ENCODE measurements around the gene UBE2G2. TPM values are rescaled to one million over a fixed set of nuclear protein-coding genes. Genes with fewer than 3 reads are reported as not detected.

UBE2G2 gene
- total RNA-seq, 2 experiments from 2014 or later = 89.9 to 96.8 TPM

GRCh38 chr21:44845418-44846223, 44.0 kb upstream of the UBE2G2 start:
- Mint-ChIP-seq H3K4me3 (peak overlapping the region; percentile 80), H3K27me3 (no peaks in the 10 kb centered on the region), H3K4me1 (ENCODE audit: low read depth) (peaks cover 12% of the 10 kb centered on the region), H3K27ac (peak overlapping the region; percentile 86), H3K9me3 (no peaks in the 10 kb centered on the region), H3K36me3 (ENCODE audit: low read depth) (peaks cover 21% of the 10 kb centered on the region)
- Histone ChIP-seq H3K4me3 (ENCODE audit: low read length) (peak overlapping the region; percentile 52), H3K36me3 (ENCODE audit: insufficient read depth, low read length) (peaks cover 19% of the 10 kb centered on the region), H3K27ac (ENCODE audit: low read depth in 1 of 2, low read length in 2 of 2) (no peak overlapping the region), H3K9me3 (ENCODE audit: control insufficient read depth in 1 of 2, insufficient read depth in 1 of 2, low read length in 2 of 2) (no peaks in the 10 kb centered on the region), H3K4me1 (ENCODE audit: insufficient read depth, low read length) (peaks cover 25% of the 10 kb centered on the region), H3K27me3 (ENCODE audit: control insufficient read depth in 1 of 2, insufficient read depth in 2 of 2, low read length in 2 of 2) (no peaks in the 10 kb centered on the region)
- ATAC-seq (ENCODE audit: poor library complexity) = peak; percentile 66
- intact Hi-C loops (cut with DNase I, micrococcal nuclease) = loop anchor here (1.0 to 2.0 kb wide), 3 partner anchors 27 to 45 kb away; partner anchors contain the start of genes PTTG1IP (in 1 of the 2) and UBE2G2 (in 1 of the 2)
- DNase-seq = peak in 12 of 14 experiments; percentile 24 to 74 (median 38)
- ChIA-PET CTCF (interaction anchor here (1.0 to 1.6 kb wide), 3 partner anchors 19 to 44 kb away, joined by 3 to 7 read pairs (median 3); partner anchors contain the start of gene UBE2G2), POLR2A (interaction anchor here (0.6 to 2.1 kb wide), 7 partner anchors 11 to 87 kb away, joined by 3 to 8 read pairs (median 4); partner anchors contain the start of gene PTTG1IP)
- peak; percentile 63 for TF ChIP-seq CTCF (IDR thresholded peaks at IDR 0.05)

- CTCF ChIA-PET = no interaction called here
- TF ChIP-seq CTCF (IDR thresholded peaks at IDR 0.05) = no peak
- no peak for ATAC-seq (ENCODE audit: poor library complexity)
- H3K4me3 ChIP-seq (ENCODE audit: low read length) = no peak overlapping the region
- H3K4me1 Mint-ChIP-seq (ENCODE audit: low read depth) = peaks cover 12% of the 10 kb centered on the region
- peaks cover 10% of the 10 kb centered on the region for H3K36me3 Mint-ChIP-seq (ENCODE audit: low read depth)
- no peak overlapping the region for H3K27ac Mint-ChIP-seq
- no peak for DNase-seq
- H3K4me1 ChIP-seq (ENCODE audit: insufficient read depth, low read length) = peaks cover 22% of the 10 kb centered on the region
- POLR2A ChIA-PET = interaction anchor here (0.9 kb wide), 1 partner anchor 31 kb away, joined by 3 read pairs; no protein-coding TSS in a partner anchor
- H3K4me3 Mint-ChIP-seq = no peak overlapping the region
- H3K9me3 ChIP-seq (ENCODE audit: control insufficient read depth in 1 of 2, insufficient read depth in 1 of 2, low read length in 2 of 2) = no peaks in the 10 kb centered on the region
- no peaks in the 10 kb centered on the region for H3K27me3 ChIP-seq (ENCODE audit: control insufficient read depth in 1 of 2, insufficient read depth in 2 of 2, low read length in 2 of 2)
- H3K27ac ChIP-seq (ENCODE audit: low read depth in 1 of 2, low read length in 2 of 2) = no peak overlapping the region
- no peaks in the 10 kb centered on the region for H3K9me3 Mint-ChIP-seq
- intact Hi-C loops (cut with DNase I, micrococcal nuclease) = loop anchor here in 1 of 2 experiments (2.0 kb wide), 1 partner anchor 43 kb away; the partner anchor contains the start of gene UBE2G2
- H3K36me3 ChIP-seq (ENCODE audit: insufficient read depth, low read length) = peaks cover 5% of the 10 kb centered on the region
- H3K27me3 Mint-ChIP-seq = no peaks in the 10 kb centered on the region
Measured at GRCh38 chr21:44844256-44844655, 42.6 kb upstream of the UBE2G2 start.

DNA sequence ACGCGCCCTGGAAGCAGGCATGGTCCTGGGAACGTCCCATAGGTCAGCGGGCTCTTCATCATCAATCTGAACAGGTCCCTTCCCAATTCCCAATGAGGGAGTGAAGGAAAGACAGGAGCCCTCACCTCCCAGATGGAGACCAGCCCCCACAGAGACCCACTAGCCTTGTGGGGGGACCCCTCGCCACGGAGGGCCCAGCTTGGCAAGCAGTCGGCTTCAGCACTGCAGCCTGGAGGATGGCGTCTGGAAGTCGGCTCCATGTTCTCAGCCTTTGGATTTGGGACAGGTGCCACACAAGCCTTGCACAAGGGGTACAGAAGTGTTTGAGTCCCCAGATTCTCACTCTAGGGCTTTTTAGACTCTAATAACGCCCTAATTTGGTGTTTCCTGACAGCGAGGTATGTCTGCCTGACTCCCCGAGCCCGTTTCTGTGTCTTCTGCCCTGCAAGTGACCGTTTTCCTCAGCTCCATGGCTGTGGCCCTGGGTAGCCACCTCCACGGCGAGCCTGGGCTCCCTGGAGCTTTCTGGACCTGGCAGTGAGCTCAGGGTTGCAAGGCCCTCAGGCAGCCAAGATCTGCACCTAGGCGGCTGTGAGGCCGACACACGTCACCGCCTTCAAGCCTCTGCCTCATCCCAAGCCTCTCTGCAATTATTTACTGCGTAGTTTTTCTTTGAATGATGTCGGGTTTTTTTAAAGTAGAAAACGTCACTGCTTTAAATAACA, 41.3 kb upstream of the UBE2G2 start:
- H3K4me1 ChIP-seq (ENCODE audit: insufficient read depth, low read length) = peaks cover 22% of the 10 kb centered on the region
- H3K9me3 ChIP-seq (ENCODE audit: control insufficient read depth in 1 of 2, insufficient read depth in 1 of 2, low read length in 2 of 2) = no peaks in the 10 kb centered on the region
- H3K9me3 Mint-ChIP-seq = no peaks in the 10 kb centered on the region
- no peak overlapping the region for H3K27ac Mint-ChIP-seq
- peaks cover 12% of the 10 kb centered on the region for H3K4me1 Mint-ChIP-seq (ENCODE audit: low read depth)
- H3K27me3 ChIP-seq (ENCODE audit: control insufficient read depth in 1 of 2, insufficient read depth in 2 of 2, low read length in 2 of 2) = no peaks in the 10 kb centered on the region
- POLR2A ChIA-PET = no interaction called here
- TF ChIP-seq CTCF (IDR thresholded peaks at IDR 0.05) = no peak
- no peaks in the 10 kb centered on the region for H3K27me3 Mint-ChIP-seq
- intact Hi-C loops (cut with DNase I, micrococcal nuclease) = no loop called here
- no peak overlapping the region for H3K4me3 ChIP-seq (ENCODE audit: low read length)
- no peak overlapping the region for H3K4me3 Mint-ChIP-seq
- H3K27ac ChIP-seq (ENCODE audit: low read depth in 1 of 2, low read length in 2 of 2) = no peak overlapping the region
- CTCF ChIA-PET = no interaction called here
- ATAC-seq (ENCODE audit: poor library complexity) = no peak
- no peak for DNase-seq
- H3K36me3 ChIP-seq (ENCODE audit: insufficient read depth, low read length) = no peaks in the 10 kb centered on the region
- H3K36me3 Mint-ChIP-seq (ENCODE audit: low read depth) = peaks cover 4% of the 10 kb centered on the region
